Measurements from ENCODE around the gene BCL2A1. TPM values are rescaled to one million over a fixed set of nuclear protein-coding genes. Genes with fewer than 3 reads are reported as not detected.

BCL2A1 gene
- total RNA-seq, 1 donor from 2014 or later, result not detected

- Histone ChIP-seq H3K36me3 (ENCODE audit: control insufficient read depth, insufficient read depth, low read length) (peaks cover 4% of the 10 kb centered on the region), H3K27me3 (ENCODE audit: control insufficient read depth, insufficient read depth, low read length) (no peaks in the 10 kb centered on the region), H3K4me3 (ENCODE audit: low read depth, low read length) (no peak overlapping the region)
- TF ChIP-seq CTCF (IDR thresholded peaks at IDR 0.05; ENCODE audit: insufficient read depth, low read length, poor library complexity, severe bottlenecking), result no peak
- no peak for DNase-seq (ENCODE audit: low read depth)
These were observed 56.3 kb downstream of the BCL2A1 start for GRCh38 chr15:79914728-79915127.

Other genes with a start within 250 kb of the BCL2A1 start
- 17.8 and 36.5 TPM in 2 replicates for gene MTHFS, start 74.2 kb downstream of the BCL2A1 start, total RNA-seq
- gene ZFAND6, start 88.5 kb upstream of the BCL2A1 start, total RNA-seq, result 88.7 and 114 TPM in 2 replicates
- gene FAH, start 181.8 kb upstream of the BCL2A1 start, total RNA-seq, result 21.1 and 26.9 TPM in 2 replicates